ENCODE measurements around the gene ABCC8. TPM values are rescaled to one million over a fixed set of nuclear protein-coding genes. Genes with fewer than 3 reads are reported as not detected.

ABCC8 gene
- total RNA-seq, 1 donor from 2014 or later, result not detected

DNA sequence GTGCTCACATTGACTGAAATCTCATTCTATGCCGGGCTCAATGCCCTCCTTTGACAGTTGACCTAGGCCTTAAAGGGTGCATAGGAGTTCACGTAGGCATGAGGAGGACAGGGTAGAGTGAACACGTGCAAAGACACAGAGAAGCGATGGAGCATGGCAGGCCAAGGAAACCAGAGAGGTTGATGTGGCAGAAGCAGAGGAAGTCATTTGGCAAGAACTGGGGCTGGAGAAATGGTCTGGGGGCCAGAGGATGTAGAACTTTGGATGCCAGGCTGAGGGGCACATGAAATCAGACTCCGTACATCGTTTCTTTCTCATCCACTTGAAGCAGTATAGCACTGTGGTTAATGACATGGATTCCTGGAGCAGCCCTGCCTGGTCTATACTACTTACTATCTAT is 13.6 kb upstream of the ABCC8 start:
- ChIA-PET CTCF (no interaction called here), POLR2A (no interaction called here)
- intact Hi-C loops (cut with micrococcal nuclease), result no loop called here
- no peak for TF ChIP-seq CTCF (IDR thresholded peaks at IDR 0.05)
- H3K27me3 Mint-ChIP-seq, result peaks cover 18% of the 10 kb centered on the region
- no peak overlapping the region for H3K27ac Mint-ChIP-seq
- H3K4me1 Mint-ChIP-seq, result no peaks in the 10 kb centered on the region
- H3K36me3 Mint-ChIP-seq (ENCODE audit: low read depth), result no peaks in the 10 kb centered on the region
- ATAC-seq (ENCODE audit: low read depth), result no peak
- H3K4me3 Mint-ChIP-seq, result no peak overlapping the region
- no peaks in the 10 kb centered on the region for H3K9me3 Mint-ChIP-seq
- DNase-seq, result no peak

DNA sequence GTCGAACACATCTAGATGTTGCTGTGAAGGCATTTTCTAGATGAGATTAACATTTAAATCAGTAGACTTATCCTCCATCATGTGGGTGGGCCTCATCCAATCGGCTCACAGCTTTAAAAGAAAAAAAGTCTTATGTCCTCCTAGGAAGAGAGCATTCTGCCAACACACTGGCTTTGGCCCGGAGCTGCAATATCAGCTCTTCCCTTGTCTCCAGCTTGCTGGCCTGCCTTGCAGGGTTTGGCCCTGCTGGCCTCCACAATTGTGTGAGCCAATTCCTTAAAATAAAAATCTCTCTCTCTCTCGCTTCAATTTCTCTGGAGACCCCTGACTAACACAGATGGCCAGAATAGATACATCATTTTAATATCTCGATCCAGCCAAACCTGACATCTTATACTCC is 13.1 kb upstream of the ABCC8 start:
- Mint-ChIP-seq H3K36me3 (ENCODE audit: low read depth) (no peaks in the 10 kb centered on the region), H3K4me1 (no peaks in the 10 kb centered on the region), H3K27ac (no peak overlapping the region), H3K9me3 (no peaks in the 10 kb centered on the region), H3K4me3 (no peak overlapping the region), H3K27me3 (peaks cover 18% of the 10 kb centered on the region)
- ATAC-seq (ENCODE audit: low read depth) (no peak), DNase-seq (no peak)
- intact Hi-C loops (cut with micrococcal nuclease), result no loop called here
- no peak for TF ChIP-seq CTCF (IDR thresholded peaks at IDR 0.05)
- ChIA-PET POLR2A (no interaction called here), CTCF (no interaction called here)

DNA sequence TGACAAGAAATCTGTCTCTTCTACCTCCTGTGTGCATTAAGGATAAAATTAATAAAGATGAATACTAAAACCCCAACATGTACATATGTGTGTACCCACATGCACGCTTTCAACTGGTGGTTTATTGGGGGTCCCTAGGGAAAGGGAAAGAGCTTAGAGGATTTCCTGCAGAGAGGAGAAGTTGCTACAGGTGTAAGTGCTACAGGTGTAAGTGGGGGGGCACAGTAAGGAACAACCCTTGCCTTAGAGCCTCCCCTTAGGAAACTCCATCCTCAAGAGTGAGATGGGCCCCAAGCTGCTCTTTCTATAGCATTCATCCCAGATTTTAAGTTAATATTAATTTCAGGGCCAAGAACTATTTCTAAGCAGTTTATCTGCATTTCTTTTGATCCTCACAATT is 11.9 kb upstream of the ABCC8 start:
- DNase-seq, result no peak
- H3K4me3 Mint-ChIP-seq, result no peak overlapping the region
- no peaks in the 10 kb centered on the region for H3K4me1 Mint-ChIP-seq
- TF ChIP-seq CTCF (IDR thresholded peaks at IDR 0.05), result no peak
- H3K36me3 Mint-ChIP-seq (ENCODE audit: low read depth), result no peaks in the 10 kb centered on the region
- peaks cover 20% of the 10 kb centered on the region for H3K27me3 Mint-ChIP-seq
- no peaks in the 10 kb centered on the region for H3K9me3 Mint-ChIP-seq
- no peak for ATAC-seq (ENCODE audit: low read depth)
- ChIA-PET POLR2A (no interaction called here), CTCF (no interaction called here)
- intact Hi-C loops (cut with micrococcal nuclease), result no loop called here
- H3K27ac Mint-ChIP-seq, result no peak overlapping the region

GRCh38 chr11:17486646-17487045 is 10.0 kb upstream of the ABCC8 start:
- Mint-ChIP-seq H3K4me3 (no peak overlapping the region), H3K4me1 (no peaks in the 10 kb centered on the region), H3K27me3 (peaks cover 20% of the 10 kb centered on the region), H3K27ac (no peak overlapping the region), H3K9me3 (no peaks in the 10 kb centered on the region), H3K36me3 (ENCODE audit: low read depth) (no peaks in the 10 kb centered on the region)
- DNase-seq (no peak), ATAC-seq (ENCODE audit: low read depth) (no peak)
- TF ChIP-seq CTCF (IDR thresholded peaks at IDR 0.05), result no peak
- intact Hi-C loops (cut with micrococcal nuclease), result no loop called here
- ChIA-PET CTCF (no interaction called here), POLR2A (no interaction called here)

DNA sequence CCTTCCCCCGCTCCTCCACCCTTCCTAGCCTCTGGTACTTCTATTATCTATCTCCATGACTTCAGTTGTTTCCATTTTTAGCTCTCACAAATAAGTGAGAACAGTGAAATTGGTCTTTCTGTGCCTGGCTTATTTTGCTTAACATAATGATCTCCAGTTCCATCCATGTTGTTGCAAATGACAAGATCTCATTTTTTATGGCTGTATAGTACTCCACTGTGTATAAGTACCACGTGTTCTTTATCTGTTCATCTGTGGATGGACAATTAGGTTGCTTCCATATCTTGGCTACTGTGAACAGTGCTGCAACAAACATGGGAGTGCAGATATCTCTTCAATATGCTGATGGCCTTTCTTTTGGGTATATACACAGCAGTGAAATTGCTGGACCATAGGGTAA is 6.9 kb upstream of the ABCC8 start:
- ATAC-seq (ENCODE audit: low read depth) (no peak), DNase-seq (no peak)
- Mint-ChIP-seq H3K36me3 (ENCODE audit: low read depth) (no peaks in the 10 kb centered on the region), H3K4me3 (no peak overlapping the region), H3K27ac (no peak overlapping the region), H3K27me3 (peaks cover 17% of the 10 kb centered on the region), H3K9me3 (no peaks in the 10 kb centered on the region), H3K4me1 (no peaks in the 10 kb centered on the region)
- intact Hi-C loops (cut with micrococcal nuclease), result no loop called here
- no peak for TF ChIP-seq CTCF (IDR thresholded peaks at IDR 0.05)
- POLR2A ChIA-PET, result no interaction called here
- CTCF ChIA-PET, result no interaction called here
